Measurements from ENCODE around the gene ANK2. TPM values are rescaled to one million over a fixed set of nuclear protein-coding genes. Genes with fewer than 3 reads are reported as not detected.

ANK2 gene
- total and polyA plus RNA-seq, 10 donors, result 5.3 to 158 (median 72.9) TPM

DNA sequence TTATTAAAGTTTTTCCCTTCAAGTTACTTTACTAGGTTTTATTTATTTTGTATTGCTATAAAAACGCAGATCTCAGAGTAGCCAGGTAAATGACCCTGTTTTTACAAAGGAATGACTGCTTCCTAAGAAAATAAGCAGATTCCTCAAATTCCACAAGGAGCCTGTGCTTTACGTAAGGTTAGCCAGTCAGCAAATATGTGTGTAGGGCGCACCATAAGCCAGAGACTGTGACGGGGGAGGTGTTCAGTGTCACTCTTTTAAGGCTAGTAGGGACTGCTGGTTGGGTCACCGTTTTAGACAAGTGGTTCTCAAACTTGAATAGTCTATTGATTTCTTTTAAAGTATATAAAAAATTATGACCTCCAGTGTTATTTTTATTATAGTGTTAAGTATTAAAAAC lies 119.9 kb downstream of the ANK2 start:
- H3K4me3 ChIP-seq, result no peak overlapping the region
- no peak for DNase-seq
- H3K36me3 ChIP-seq, result no peaks in the 10 kb centered on the region
- intact Hi-C loops (cut with DNase I; ENCODE audit: low total_unique reads), result no loop called here
- H3K9me3 ChIP-seq, result no peaks in the 10 kb centered on the region
- H3K4me1 ChIP-seq, result no peaks in the 10 kb centered on the region
- H3K27me3 ChIP-seq (replicated peaks in 1 of 7), result no peaks in the 10 kb centered on the region
- no peak overlapping the region for H3K27ac ChIP-seq
- TF ChIP-seq POLR2AphosphoS5 (IDR thresholded peaks at IDR 0.05) (no peak), POLR2A (IDR thresholded peaks at IDR 0.05) (no peak)
- TF ChIP-seq, protein P1, sequence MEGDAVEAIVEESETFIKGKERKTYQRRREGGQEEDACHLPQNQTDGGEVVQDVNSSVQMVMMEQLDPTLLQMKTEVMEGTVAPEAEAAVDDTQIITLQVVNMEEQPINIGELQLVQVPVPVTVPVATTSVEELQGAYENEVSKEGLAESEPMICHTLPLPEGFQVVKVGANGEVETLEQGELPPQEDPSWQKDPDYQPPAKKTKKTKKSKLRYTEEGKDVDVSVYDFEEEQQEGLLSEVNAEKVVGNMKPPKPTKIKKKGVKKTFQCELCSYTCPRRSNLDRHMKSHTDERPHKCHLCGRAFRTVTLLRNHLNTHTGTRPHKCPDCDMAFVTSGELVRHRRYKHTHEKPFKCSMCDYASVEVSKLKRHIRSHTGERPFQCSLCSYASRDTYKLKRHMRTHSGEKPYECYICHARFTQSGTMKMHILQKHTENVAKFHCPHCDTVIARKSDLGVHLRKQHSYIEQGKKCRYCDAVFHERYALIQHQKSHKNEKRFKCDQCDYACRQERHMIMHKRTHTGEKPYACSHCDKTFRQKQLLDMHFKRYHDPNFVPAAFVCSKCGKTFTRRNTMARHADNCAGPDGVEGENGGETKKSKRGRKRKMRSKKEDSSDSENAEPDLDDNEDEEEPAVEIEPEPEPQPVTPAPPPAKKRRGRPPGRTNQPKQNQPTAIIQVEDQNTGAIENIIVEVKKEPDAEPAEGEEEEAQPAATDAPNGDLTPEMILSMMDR (IDR thresholded peaks at IDR 0.05 in 8 of 11, conservative IDR thresholded peaks at IDR 0.05 in 3 of 11), result no peak
- WGBS, 5 donors, result 57 to 70% (median 65%) methylated on average over 5 of the region's 5 CpGs

DNA sequence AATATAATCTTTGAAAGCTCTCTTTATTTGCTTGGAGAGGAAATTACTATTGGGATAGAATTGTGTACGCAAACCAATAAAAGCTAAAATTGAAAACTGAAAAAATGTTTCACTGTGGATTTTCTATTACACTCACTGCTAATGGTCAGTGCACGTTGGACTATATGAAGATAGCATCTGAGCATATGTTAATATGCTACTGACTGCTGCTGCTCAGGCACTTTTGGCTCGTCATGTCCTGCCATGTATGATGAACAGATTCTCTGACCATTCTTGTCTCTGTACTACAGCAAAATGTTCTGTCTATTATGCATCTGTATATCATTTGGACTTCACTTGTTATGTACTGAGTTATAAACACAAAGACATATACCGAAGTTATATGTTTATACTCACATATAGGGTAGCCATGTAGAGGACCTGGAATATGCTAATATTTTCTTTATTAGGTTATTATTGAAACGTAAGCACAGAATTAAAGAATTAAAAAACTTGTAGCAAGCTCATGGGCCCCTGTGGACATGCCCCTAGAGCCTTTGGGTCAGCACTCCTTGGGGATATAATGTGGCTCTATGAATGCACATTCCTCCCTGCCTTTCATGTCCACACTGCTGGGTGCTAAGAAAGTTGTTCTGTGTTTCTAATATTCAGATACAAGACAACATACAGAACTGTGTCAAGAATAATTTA lies 120.8 kb downstream of the ANK2 start:
- intact Hi-C loops (cut with DNase I; ENCODE audit: low total_unique reads), result no loop called here
- no peaks in the 10 kb centered on the region for H3K9me3 ChIP-seq
- H3K27ac ChIP-seq, result no peak overlapping the region
- no peak for TF ChIP-seq POLR2A (IDR thresholded peaks at IDR 0.05)
- TF ChIP-seq, protein P1 (IDR thresholded peaks at IDR 0.05 in 8 of 11, conservative IDR thresholded peaks at IDR 0.05 in 3 of 11), result no peak
- TF ChIP-seq POLR2AphosphoS5 (IDR thresholded peaks at IDR 0.05), result no peak
- no peak for DNase-seq
- 80 to 85% (median 80%) methylated on average over 5 of the region's 5 CpGs for WGBS, 5 donors
- H3K36me3 ChIP-seq, result no peaks in the 10 kb centered on the region
- H3K27me3 ChIP-seq (replicated peaks in 1 of 7), result no peaks in the 10 kb centered on the region
- H3K4me3 ChIP-seq, result no peak overlapping the region
- H3K4me1 ChIP-seq, result no peaks in the 10 kb centered on the region

DNA sequence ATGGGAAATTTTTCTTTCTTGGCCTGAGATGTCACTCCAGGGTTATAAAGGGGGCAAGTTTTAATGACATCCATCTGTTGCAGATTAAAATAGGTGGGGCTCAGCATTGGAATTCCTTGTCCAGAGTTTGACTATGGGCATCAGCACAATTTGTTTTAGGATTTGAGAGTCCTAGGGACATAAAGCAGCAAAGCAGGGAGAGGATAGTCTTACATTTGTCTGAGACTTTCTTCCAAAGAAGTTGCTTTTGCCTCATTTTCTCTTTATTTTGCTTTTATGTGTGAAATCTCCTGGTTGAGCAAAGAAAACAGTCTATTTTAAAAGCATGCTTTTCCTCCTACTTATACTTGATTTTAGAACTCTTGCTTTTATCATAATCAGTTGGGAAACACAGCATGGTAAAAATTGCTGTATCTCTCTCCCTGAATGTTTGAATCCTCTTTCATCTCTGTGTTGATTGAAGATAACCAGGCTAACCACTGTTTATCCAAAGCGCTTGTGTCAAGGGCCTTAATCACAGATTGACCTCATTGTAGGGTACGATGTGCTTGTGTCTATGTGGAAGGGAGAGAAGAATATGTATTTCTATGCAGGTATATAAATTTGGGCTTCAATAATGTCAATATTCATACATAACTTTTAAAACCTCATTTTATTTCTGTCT lies 121.5 kb downstream of the ANK2 start:
- intact Hi-C loops (cut with DNase I; ENCODE audit: low total_unique reads), result no loop called here
- DNase-seq, result no peak
- WGBS, 5 donors, result 66 to 77% (median 75%) methylated on average over 2 of the region's 2 CpGs
- H3K4me1 ChIP-seq, result no peaks in the 10 kb centered on the region
- TF ChIP-seq, protein P1 (IDR thresholded peaks at IDR 0.05 in 8 of 11, conservative IDR thresholded peaks at IDR 0.05 in 3 of 11), result no peak
- TF ChIP-seq POLR2AphosphoS5 (IDR thresholded peaks at IDR 0.05) (no peak), POLR2A (IDR thresholded peaks at IDR 0.05) (no peak)
- H3K4me3 ChIP-seq, result no peak overlapping the region
- no peak overlapping the region for H3K27ac ChIP-seq
- H3K9me3 ChIP-seq, result no peaks in the 10 kb centered on the region
- H3K36me3 ChIP-seq, result no peaks in the 10 kb centered on the region
- no peaks in the 10 kb centered on the region for H3K27me3 ChIP-seq (replicated peaks in 1 of 7)

DNA sequence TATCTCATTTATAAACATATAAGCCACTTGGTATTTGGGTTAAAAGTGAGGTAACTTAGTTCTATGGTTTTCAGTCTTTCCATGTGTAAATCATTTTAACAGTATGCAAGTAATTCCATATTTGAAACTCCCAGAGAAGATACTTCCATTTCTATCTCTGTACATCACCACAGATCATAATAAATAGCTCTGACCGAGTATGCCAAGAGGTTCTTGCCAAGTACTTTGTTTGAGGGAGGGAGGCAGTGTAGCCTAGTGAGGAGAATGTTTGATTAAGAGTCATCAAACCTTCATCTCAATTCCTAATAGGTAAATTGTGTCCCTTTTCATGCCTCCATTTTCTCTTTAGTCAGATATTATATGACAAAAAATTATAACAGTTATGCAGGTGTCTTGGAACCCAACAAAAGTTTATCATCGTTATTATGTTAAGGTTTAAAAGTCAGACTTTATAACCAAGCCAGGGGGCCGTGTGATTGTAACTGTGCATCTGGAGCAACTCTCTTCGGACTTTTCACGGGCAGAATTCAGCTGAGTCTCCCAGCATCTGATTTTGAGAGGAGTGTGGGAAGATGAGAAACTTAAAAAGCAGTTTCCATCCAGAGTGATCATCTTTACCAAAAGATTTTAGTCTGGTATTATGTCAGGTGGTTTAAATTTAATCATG lies 123.8 kb downstream of the ANK2 start:
- no peak for TF ChIP-seq POLR2A (IDR thresholded peaks at IDR 0.05)
- TF ChIP-seq POLR2AphosphoS5 (IDR thresholded peaks at IDR 0.05), result no peak
- TF ChIP-seq, protein P1 (IDR thresholded peaks at IDR 0.05 in 8 of 11, conservative IDR thresholded peaks at IDR 0.05 in 3 of 11), result no peak
- Histone ChIP-seq H3K9me3 (no peaks in the 10 kb centered on the region), H3K27me3 (replicated peaks in 1 of 7) (no peaks in the 10 kb centered on the region), H3K4me3 (no peak overlapping the region), H3K36me3 (no peaks in the 10 kb centered on the region), H3K27ac (no peak overlapping the region), H3K4me1 (no peaks in the 10 kb centered on the region)
- DNase-seq, result no peak
- 68 to 79% (median 72%) methylated on average over 5 of the region's 5 CpGs for WGBS, 5 donors
- intact Hi-C loops (cut with DNase I; ENCODE audit: low total_unique reads), result no loop called here
